Spleen (tissue), 11 donors: ENCODE data around the gene KLC1. TPM values are rescaled to one million over a fixed set of nuclear protein-coding genes. Genes with fewer than 3 reads are reported as not detected.

Source experiments
- DNase-seq: peaks from one replicate; pipeline ENCODE4 v3.0.0-alpha.2; 2020
- H3K27ac ChIP-seq, 8 donors: fragments of 200-600 bp; sonication (generic) in 7 of 8; 1 replicate in 4 of 8; 2 replicates in 4 of 8; pipeline versions ENCODE4 v1.5.0 to v1.8.0; 2016 to 2021; ENCODE audit warnings: inconsistent platforms in 4 of 8, mild to moderate bottlenecking in 4 of 8, moderate library complexity in 1 of 8
- H3K27me3 ChIP-seq, 7 donors: fragments of 200-600 bp; sonication (generic) in 6 of 7; replicated peaks in 1 of 7; 1 replicate in 4 of 7; 2 replicates in 3 of 7; pipeline versions ENCODE4 v1.5.0 to v1.8.0; 2016 to 2021; ENCODE audit warnings: inconsistent platforms in 3 of 7, mild to moderate bottlenecking in 1 of 7
- H3K36me3 ChIP-seq, 6 donors: fragments of 200-600 bp; sonication (generic) in 5 of 6; 1 replicate in 4 of 6; 2 replicates in 2 of 6; pipeline versions ENCODE4 v1.5.0 to v1.8.0; 2016 to 2021; ENCODE audit warnings: inconsistent platforms in 2 of 6
- H3K4me1 ChIP-seq, 6 donors: fragments of 200-600 bp; sonication (generic) in 5 of 6; 1 replicate in 3 of 6; 2 replicates in 3 of 6; pipeline versions ENCODE4 v1.5.0 to v1.8.0; 2016 to 2021; ENCODE audit warnings: inconsistent platforms in 3 of 6
- H3K4me3 ChIP-seq, 8 donors: fragments of 200-600 bp; sonication (generic) in 7 of 8; 1 replicate in 4 of 8; 2 replicates in 4 of 8; pipeline versions ENCODE4 v1.5.0 to v1.8.0; 2016 to 2021; ENCODE audit warnings: inconsistent platforms in 4 of 8, mild to moderate bottlenecking in 4 of 8, moderate library complexity in 2 of 8
- H3K9me3 ChIP-seq, 8 donors: fragments of 200-600 bp; sonication (generic) in 7 of 8; 1 replicate in 4 of 8; 2 replicates in 4 of 8; pipeline versions ENCODE4 v1.5.0 to v1.8.0; 2016 to 2021; ENCODE audit warnings: inconsistent platforms in 4 of 8
- CTCF ChIP-seq, 11 experiments: fragments of 200-600 bp in 7 of 11; fragments of 450-650 bp in 4 of 11; sonication (generic) in 4 of 11; IDR thresholded peaks in 8 of 11; conservative IDR thresholded peaks in 3 of 11; 1 replicate in 7 of 11; 2 replicates in 4 of 11; pipeline versions ENCODE4 v1.4.0 to v1.8.0; 2016 to 2021; ENCODE audit warnings: antibody characterized with exemption in 11 of 11, inconsistent platforms in 4 of 11, mild to moderate bottlenecking in 1 of 11
- POLR2A ChIP-seq, 3 donors: fragments of 450-650 bp; IDR thresholded peaks; one replicate each; pipeline ENCODE4 v1.5.1; 2017; ENCODE audit warnings: antibody characterized with exemption in 3 of 3, mild to moderate bottlenecking in 1 of 3
- POLR2AphosphoS5 ChIP-seq, 3 donors: sonication (generic); formaldehyde crosslinking; IDR thresholded peaks; one replicate each; pipeline ENCODE4 v1.5.1; 2017; ENCODE audit warnings: antibody characterized with exemption in 3 of 3
- WGBS, 5 donors: extraction: QIAGEN DNeasy Blood & Tissue Kit in 3 of 5; methylation state at CpG; one replicate each; pipeline versions ENCODE4 v1.1.5 to v1.1.7; 2013 to 2018; 5-methylcytosine and 5-hydroxymethylcytosine counted together
- intact Hi-C: fragments of 100-400 bp; cut with DNase I; formaldehyde crosslinking; loops from one replicate; pipeline ENCODE4 v1.15.0; 2023; ENCODE audit warnings: low total_unique reads
- polyA plus RNA-seq, 3 donors: library from polyadenylated mRNA; stranded (reverse); fragments of 200-250 nt; gene quantifications; one replicate each; pipeline ENCODE4 v1.2.1, GENCODE V29; 2013
- total RNA-seq, 7 donors: library from RNA; depleted of rRNA in 3 of 7; stranded (reverse); fragments of >200 nt in 3 of 7; fragmentation: NEBNext Ultra II Directional in 4 of 7; extraction: Animal tissue kit (Norgen Biotek cat#: 25700) in 4 of 7; gene quantifications; one replicate each; pipeline versions ENCODE4 v1.1.0 to v1.2.1, GENCODE V29; 2016 to 2021
- donor health status: healthy with polysubstance abuse.
- donor health status: DM: no; HTN: no; CAD: no; lungs with moderate emphysema.
- donor health status: DM: no; HTN: no; CAD: no.
- donor health status: Bipolar disorder and iron deficiency.
- donor health status: healthy.
- donor health status: DM: no; HTN: no; CAD: no.
- donor health status: DM: yes; HTN: yes; CAD: no.

KLC1 gene
- total and polyA plus RNA-seq, 10 donors = 54.1 to 333 (median 226) TPM

DNA sequence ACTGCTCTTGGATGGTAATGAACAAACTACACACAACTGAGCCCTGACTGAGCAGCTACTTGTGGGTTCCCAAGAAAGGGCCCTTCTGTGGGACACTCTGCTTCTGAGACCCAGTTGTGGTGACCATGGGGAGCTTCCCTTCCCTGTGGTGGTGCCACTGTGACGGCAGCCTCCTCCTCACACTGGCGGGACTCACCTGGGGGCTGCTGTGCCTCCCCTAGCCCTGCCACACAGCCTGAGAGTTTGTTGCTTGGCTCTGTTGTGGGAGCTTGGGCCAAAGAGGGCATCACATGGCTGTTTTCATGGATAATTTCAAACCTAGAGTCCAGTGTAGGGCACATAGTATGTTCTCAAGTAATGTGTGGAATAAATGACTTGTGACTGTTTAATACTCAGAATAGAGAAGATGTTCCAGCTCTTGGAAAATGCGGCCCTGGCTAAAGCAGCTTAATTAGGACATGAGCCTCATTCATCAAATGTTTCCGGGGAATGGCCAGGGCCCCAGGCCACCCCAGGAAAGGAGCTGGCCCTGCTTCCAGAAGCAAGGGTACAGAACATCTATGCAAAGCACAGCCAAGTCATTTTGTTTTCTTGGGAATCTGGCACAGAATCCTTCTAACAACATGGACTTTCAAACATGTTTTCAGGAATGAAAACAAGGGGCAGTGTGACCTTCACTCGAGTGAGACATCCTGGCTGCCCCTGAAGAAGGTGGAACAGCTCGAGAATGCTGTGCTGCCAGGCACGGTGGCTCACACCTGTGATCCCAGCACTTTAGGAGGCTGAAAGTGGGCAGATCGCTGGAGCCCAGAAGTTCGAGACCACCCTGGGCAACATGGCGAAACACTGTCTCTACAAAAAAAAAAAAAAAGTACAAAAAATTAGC lies 107.8 kb downstream of the KLC1 start:
- Histone ChIP-seq H3K4me3 (no peak overlapping the region), H3K9me3 (no peaks in the 10 kb centered on the region), H3K4me1 (peaks cover 3 to 35% (median 18%) of the 10 kb centered on the region in 6 donors), H3K36me3 (peaks cover 0 to 95% (median 56%) of the 10 kb centered on the region in 6 donors), H3K27me3 (no peaks in the 10 kb centered on the region), H3K27ac (peak overlapping the region in 5 of 8 donors; percentile 14 to 30 (median 23))
- intact Hi-C loops = no loop called here
- DNase-seq = peak; percentile 31
- TF ChIP-seq POLR2A (IDR thresholded peaks at IDR 0.05) (no peak), POLR2AphosphoS5 (IDR thresholded peaks at IDR 0.05) (no peak), CTCF (IDR thresholded peaks at IDR 0.05 in 8 of 11, conservative IDR thresholded peaks at IDR 0.05 in 3 of 11) (no peak)
- WGBS, 5 donors = 81 to 89% (median 85%) methylated on average over 8 to 10 of the region's 10 CpGs

DNA sequence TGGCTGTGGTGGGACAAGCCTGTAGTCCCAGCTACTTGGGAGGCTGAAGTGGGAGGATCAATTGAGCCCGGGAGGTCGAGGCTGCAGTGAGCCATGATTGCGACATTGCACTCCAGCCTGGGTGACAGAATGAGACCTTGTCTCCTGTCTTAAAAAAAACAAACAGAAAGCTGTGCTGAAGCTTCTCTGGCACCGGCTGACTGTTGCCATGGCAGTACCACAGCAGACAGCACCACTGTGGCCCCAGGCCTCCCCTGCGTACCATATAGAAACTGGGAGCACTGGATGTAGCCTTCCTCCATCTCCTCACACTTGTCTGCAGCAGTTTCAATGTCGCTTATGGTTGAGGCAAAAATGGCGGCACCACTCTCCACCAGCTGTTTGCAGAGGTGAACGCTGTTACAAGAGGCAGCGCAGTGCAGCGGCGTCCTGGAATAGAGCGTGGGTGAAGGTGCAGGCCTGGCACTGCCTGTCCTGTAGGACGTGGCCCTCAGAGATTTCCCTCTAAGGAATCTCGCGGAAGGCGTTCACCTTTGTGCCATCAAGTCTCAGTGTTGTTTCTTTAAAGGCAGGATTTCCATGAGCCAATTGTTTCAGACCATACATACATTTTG lies 108.5 kb downstream of the KLC1 start:
- TF ChIP-seq CTCF (IDR thresholded peaks at IDR 0.05 in 8 of 11, conservative IDR thresholded peaks at IDR 0.05 in 3 of 11) = no peak
- no peak for TF ChIP-seq POLR2A (IDR thresholded peaks at IDR 0.05)
- no peak for TF ChIP-seq POLR2AphosphoS5 (IDR thresholded peaks at IDR 0.05)
- intact Hi-C loops = no loop called here
- Histone ChIP-seq H3K9me3 (no peaks in the 10 kb centered on the region), H3K27ac (no peak overlapping the region), H3K36me3 (peaks cover 0 to 95% (median 50%) of the 10 kb centered on the region in 6 donors), H3K4me3 (no peak overlapping the region), H3K27me3 (no peaks in the 10 kb centered on the region), H3K4me1 (peaks cover 6 to 43% (median 23%) of the 10 kb centered on the region in 6 donors)
- DNase-seq = peak; percentile 41
- 93 to 96% (median 95%) methylated on average over 16 of the region's 16 CpGs for WGBS, 5 donors

DNA sequence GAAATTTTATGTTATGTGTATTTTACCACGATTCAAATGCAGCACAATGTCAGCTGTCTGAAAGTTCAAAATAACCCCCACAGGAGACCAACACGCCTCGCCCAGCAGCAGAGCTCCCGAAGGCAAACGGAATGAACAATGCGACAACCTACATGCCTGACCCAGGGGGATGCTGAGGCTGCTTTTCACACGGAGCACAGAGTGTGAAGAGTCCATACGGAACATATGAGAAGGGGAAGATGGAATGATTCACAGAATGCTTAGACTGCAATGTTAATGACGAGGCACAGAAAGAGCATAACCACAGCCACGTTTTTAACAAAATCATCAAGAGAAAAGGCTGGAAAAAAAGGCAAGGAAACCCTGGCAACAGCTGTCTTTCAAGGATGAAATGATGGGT lies 109.2 kb downstream of the KLC1 start:
- Histone ChIP-seq H3K27me3 (no peaks in the 10 kb centered on the region), H3K36me3 (peaks cover 0 to 94% (median 44%) of the 10 kb centered on the region in 6 donors)
- DNase-seq = peak; percentile 30

DNA sequence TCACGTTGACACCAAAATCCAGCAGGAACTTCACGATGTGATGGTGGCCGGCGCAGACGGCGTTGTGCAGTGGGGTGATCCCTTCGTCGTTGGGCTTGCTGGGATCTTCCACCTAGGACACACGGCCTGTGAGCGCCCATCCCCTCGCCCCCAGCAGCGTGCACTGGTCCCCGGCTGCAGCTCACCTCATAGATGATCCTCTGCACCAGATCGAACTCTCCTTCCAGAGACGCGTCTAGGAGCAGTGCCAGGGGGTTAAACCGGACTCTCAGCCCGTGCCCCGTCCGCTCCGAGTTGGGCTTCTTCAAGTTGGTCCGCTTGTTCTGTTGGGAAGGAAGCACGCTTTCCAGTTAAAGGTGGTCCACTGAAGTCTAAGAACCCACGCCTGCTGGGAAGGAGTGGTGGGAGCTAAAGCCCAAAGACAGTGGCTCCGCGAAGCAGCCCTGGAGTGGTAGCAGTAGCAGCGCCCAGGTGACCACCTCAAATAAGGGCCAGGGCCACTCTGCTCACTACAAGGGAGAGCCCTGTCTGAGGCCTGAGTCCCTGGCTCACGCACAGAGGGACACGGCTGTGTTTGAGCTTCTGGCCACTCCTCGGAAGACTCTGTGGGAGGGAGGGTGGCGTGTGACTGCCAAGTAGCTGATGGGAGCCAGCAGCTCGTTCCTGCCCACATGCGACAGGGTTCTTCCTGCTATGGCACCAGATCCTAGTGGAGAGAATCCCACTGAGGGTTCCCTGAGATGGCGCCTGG lies 109.9 kb downstream of the KLC1 start:
- H3K27me3 ChIP-seq = no peaks in the 10 kb centered on the region

More for the DNA sequence above, 109.2 kb downstream of the KLC1 start:
- WGBS, 5 donors = 79 to 93% (median 90%) methylated on average over 10 of the region's 10 CpGs
- TF ChIP-seq POLR2AphosphoS5 (IDR thresholded peaks at IDR 0.05) = no peak
- intact Hi-C loops = no loop called here
- Histone ChIP-seq H3K9me3 (no peaks in the 10 kb centered on the region), H3K4me1 (peaks cover 6 to 45% (median 26%) of the 10 kb centered on the region in 6 donors), H3K4me3 (no peak overlapping the region), H3K27ac (no peak overlapping the region)

More for the DNA sequence above, 109.9 kb downstream of the KLC1 start:
- H3K27ac ChIP-seq = peak overlapping the region in 1 of 8 donors; percentile 33
- peak; percentile 61 for DNase-seq
- intact Hi-C loops = no loop called here
- H3K9me3 ChIP-seq = no peaks in the 10 kb centered on the region
- no peak overlapping the region for H3K4me3 ChIP-seq
- 90 to 94% (median 92%) methylated on average over 29 to 34 of the region's 34 CpGs for WGBS, 5 donors
- peaks cover 6 to 45% (median 26%) of the 10 kb centered on the region in 6 donors for H3K4me1 ChIP-seq
- TF ChIP-seq CTCF (IDR thresholded peaks at IDR 0.05 in 8 of 11, conservative IDR thresholded peaks at IDR 0.05 in 3 of 11) (no peak), POLR2A (IDR thresholded peaks at IDR 0.05) (no peak), POLR2AphosphoS5 (IDR thresholded peaks at IDR 0.05) (peak in 1 of 3 donors; percentile 28)
- peaks cover 0 to 94% (median 39%) of the 10 kb centered on the region in 6 donors for H3K36me3 ChIP-seq
